GM12878 (cell line): ENCODE measurements around the gene GNAO1. TPM values are rescaled to one million over a fixed set of nuclear protein-coding genes. Genes with fewer than 3 reads are reported as not detected.

Experiments
- ATAC-seq: fragments of 200-7000 bp; cut with Tn5 transposase; 3 replicates; pipeline ENCODE4 v1.9.1; 2020; ENCODE audit warnings: mild to moderate bottlenecking, moderate library complexity
- BruUV-seq: library from RNA; stranded (reverse); fragments of 400-500 nt; replicated peaks from 2 replicates; lab custom pipeline; 2021; lab: Mats Ljungman, UMichigan
- CTCF ChIA-PET: fragments of 300-600 bp; sonication (Branson Sonifier 250); formaldehyde crosslinking; extraction: SDS; loops from one replicate; lab custom pipeline; 2021; ENCODE audit warnings: inconsistent platforms; lab: Yijun Ruan, JAX
- POLR2A ChIA-PET: fragments of 350-600 bp; formaldehyde crosslinking; extraction: SDS; loops from one replicate; lab custom pipeline; 2021; ENCODE audit warnings: inconsistent platforms; lab: Charles Lee
- RAD21 ChIA-PET: fragments of 300-600 bp; sonication (Branson Sonifier 250); formaldehyde crosslinking; loops from one replicate; lab custom pipeline; 2023; ENCODE audit warnings: antibody characterized with exemption; ENCODE audit not compliant: unreplicated experiment; lab: Charles Lee
- SMC1A ChIA-PET: fragments of 300-600 bp; sonication (Branson Sonifier 250); formaldehyde crosslinking; loops from one replicate; lab custom pipeline; 2023; ENCODE audit not compliant: unreplicated experiment, uncharacterized antibody; lab: Charles Lee
- DNase-seq: peaks from one replicate; pipeline ENCODE4 v3.0.0-alpha.2; 2011; ENCODE audit warnings: low read depth, low spot score
- FAIRE-seq: peaks from 3 replicates; lab custom pipeline; 2011; peaks lifted over from hg19 to GRCh38; lab: Jason Lieb, UNC
- H2AFZ ChIP-seq: 2 replicates; pipeline ENCODE4 v1.6.0; 2011; ENCODE audit warnings: low read depth, low read length, control low read depth; ENCODE audit not compliant: control insufficient read depth
- H3K27ac ChIP-seq: 2 replicates; pipeline ENCODE4 v1.5.1; 2011; ENCODE audit warnings: control low read depth; ENCODE audit not compliant: control insufficient read depth, insufficient read depth
- H3K27me3 ChIP-seq, 2 experiments: replicated peaks in 1 of 2; 2 replicates each; pipeline versions ENCODE4 v1.6.0 to v1.6.1; 2011; ENCODE audit warnings: low read length in 1 of 2; ENCODE audit not compliant: control insufficient read depth in 2 of 2, insufficient read depth in 2 of 2
- H3K36me3 ChIP-seq, 2 experiments: 2 replicates each; pipeline ENCODE4 v1.5.1; 2011; ENCODE audit warnings: low read length in 1 of 2; ENCODE audit not compliant: control insufficient read depth in 2 of 2, insufficient read depth in 2 of 2
- H3K4me1 ChIP-seq: 2 replicates; pipeline ENCODE4 v1.6.1; 2011; ENCODE audit warnings: mild to moderate bottlenecking, low read length, moderate library complexity, mixed read lengths; ENCODE audit not compliant: control insufficient read depth, insufficient read depth
- H3K4me2 ChIP-seq: 2 replicates; pipeline ENCODE4 v1.6.0; 2011; ENCODE audit warnings: control low read depth; ENCODE audit not compliant: control insufficient read depth, insufficient read depth
- H3K4me3 ChIP-seq: fragments of 200-600 bp; sonication (generic); 2 replicates; pipeline ENCODE4 v1.5.1; 2016
- H3K79me2 ChIP-seq: 2 replicates; pipeline ENCODE4 v1.6.0; 2011; ENCODE audit warnings: low read length; ENCODE audit not compliant: control insufficient read depth, insufficient read depth
- H3K9ac ChIP-seq: 2 replicates; pipeline ENCODE4 v1.8.0; 2011; ENCODE audit warnings: low read length, control low read depth, mixed read lengths; ENCODE audit not compliant: control insufficient read depth, insufficient read depth
- H3K9me3 ChIP-seq: replicated peaks from 3 replicates; pipeline ENCODE4 v1.5.1; 2011; ENCODE audit warnings: mild to moderate bottlenecking, low read length; ENCODE audit not compliant: control insufficient read depth, insufficient read depth
- H4K20me1 ChIP-seq: 2 replicates; pipeline ENCODE4 v1.6.0; 2011; ENCODE audit not compliant: control insufficient read depth, insufficient read depth
- CHD4 ChIP-seq: fragments of 200-600 bp; sonication (generic); IDR thresholded peaks from 2 replicates; pipeline ENCODE4 v1.6.1; 2016; ENCODE audit warnings: mild to moderate bottlenecking
- DPF2 ChIP-seq: fragments of 450-650 bp; IDR thresholded peaks from 2 replicates; pipeline ENCODE4 v1.6.1; 2017; ENCODE audit warnings: mild to moderate bottlenecking
- EP300 ChIP-seq, 2 experiments: fragments of 150-350 bp in 1 of 2; IDR thresholded peaks; 2 replicates each; pipeline ENCODE4 v1.6.1; 2011 to 2012; ENCODE audit warnings: low read depth in 2 of 2, low read length in 2 of 2, borderline replicate concordance in 1 of 2, improper control_type of control experiment in 1 of 2, inconsistent platforms in 1 of 2; ENCODE audit not compliant: control insufficient read depth in 1 of 2
- ESRRA ChIP-seq: IDR thresholded peaks from 2 replicates; pipeline ENCODE4 v1.6.1; 2012; ENCODE audit warnings: mild to moderate bottlenecking, low read length, improper control_type of control experiment
- FOS ChIP-seq: IDR thresholded peaks from 3 replicates; pipeline ENCODE4 v1.6.1; 2011; ENCODE audit warnings: borderline replicate concordance; ENCODE audit not compliant: insufficient read length; ENCODE audit errors: extremely low read depth
- HDAC2 ChIP-seq: fragments of 200-600 bp; sonication (generic); IDR thresholded peaks from 2 replicates; pipeline ENCODE4 v1.6.1; 2017
- KAT2A ChIP-seq: conservative IDR thresholded peaks from 2 replicates; pipeline ENCODE4 v1.6.1; 2011; ENCODE audit warnings: low read depth, low read length; ENCODE audit not compliant: control insufficient read depth
- NBN ChIP-seq: fragments of 450-650 bp; IDR thresholded peaks from 2 replicates; pipeline ENCODE4 v1.6.1; 2016
- RELA ChIP-seq: fragments of 450-650 bp; IDR thresholded peaks from 2 replicates; pipeline ENCODE4 v1.8.0; 2014; ENCODE audit warnings: borderline replicate concordance; ENCODE audit not compliant: partially characterized antibody
- SMAD5 ChIP-seq: IDR thresholded peaks from 2 replicates; pipeline ENCODE4 v1.6.1; 2016; ENCODE audit warnings: antibody characterized with exemption, low read depth
- SP1 ChIP-seq: IDR thresholded peaks from one replicate; pipeline ENCODE4 v1.6.1; 2011; ENCODE audit warnings: low read depth, low read length
- SREBF2 ChIP-seq: IDR thresholded peaks from 2 replicates; pipeline ENCODE4 v1.6.1; 2012; ENCODE audit warnings: mild to moderate bottlenecking, low read length
- SRF ChIP-seq, 2 experiments: IDR thresholded peaks; 2 replicates each; pipeline ENCODE4 v1.6.1; 2011; ENCODE audit warnings: low read depth in 2 of 2, low read length in 2 of 2, mild to moderate bottlenecking in 1 of 2, moderate library complexity in 1 of 2
- SUZ12 ChIP-seq: fragments of 200-600 bp; sonication (generic); IDR thresholded peaks from one replicate; pipeline ENCODE4 v1.6.1; 2018; ENCODE audit warnings: antibody characterized with exemption, mild to moderate bottlenecking; ENCODE audit not compliant: unreplicated experiment
- WGBS: methylation state at CpG from one replicate; pipeline ENCODE4 v1.1.6; 2016; ENCODE audit warnings: low lambda C conversion rate; ENCODE audit not compliant: insufficient replicate concordance, insufficient coverage; ENCODE audit errors: missing lambda C conversion rate; 5-methylcytosine and 5-hydroxymethylcytosine counted together
- in situ Hi-C: fragments of 300-500 bp; cut with MboI; formaldehyde crosslinking; loops from 9 replicates; pipeline ENCODE4 v1.14.3; 2018; ENCODE audit warnings: mixed read lengths
- intact Hi-C: fragments of 100-400 bp; cut with micrococcal nuclease; formaldehyde crosslinking; loops from one replicate; pipeline ENCODE4 v1.14.2; 2022; ENCODE audit not compliant: unreplicated experiment
- polyA plus RNA-seq, 11 experiments: library from polyadenylated mRNA; depleted of rRNA in 4 of 11; unstranded in 6 of 11; stranded (reverse) in 5 of 11; fragments of >200 nt; fragmentation: Nextera tagmentation in 4 of 11; fragmentation: Illumina TruSeq in 1 of 11; extraction: Ambion mirVana in 4 of 11; extraction: Trizol in 1 of 11; gene quantifications; 1 replicate in 1 of 11; 2 replicates in 10 of 11; pipeline versions ENCODE4 v1.2.1 to v1.2.3, GENCODE V29; 2011 to 2016; ENCODE audit warnings: inconsistent platforms in 2 of 11, missing spikeins in 2 of 11, low read depth in 1 of 11
- total RNA-seq, 4 experiments: library from RNA; depleted of rRNA in 3 of 4; stranded (reverse); fragments of >200 nt in 3 of 4; fragmentation: Illumina TruSeq in 1 of 4; extraction: Trizol in 1 of 4; gene quantifications; 2 replicates each; pipeline versions ENCODE4 v1.2.1 to v1.2.3, GENCODE V29; 2013 to 2021
- TF ChIP-seq, protein P1 (sequence below): fragments of 450-650 bp; IDR thresholded peaks from 2 replicates; pipeline ENCODE4 v1.6.1; 2017; ENCODE audit warnings: mild to moderate bottlenecking
- TF ChIP-seq, protein P2 (sequence below), 3 experiments: IDR thresholded peaks in 2 of 3; conservative IDR thresholded peaks in 1 of 3; 2 replicates each; pipeline ENCODE4 v1.5.1; 2011; ENCODE audit warnings: low read depth in 3 of 3, low read length in 3 of 3, mild to moderate bottlenecking in 3 of 3, control low read depth in 2 of 3, moderate library complexity in 2 of 3, inconsistent platforms in 1 of 3, mixed read lengths in 1 of 3; ENCODE audit not compliant: control insufficient read depth in 2 of 3, insufficient read depth in 1 of 3; ENCODE audit errors: extremely low read depth in 1 of 3
- TF ChIP-seq, protein P3 (sequence below): fragments of 450-650 bp; IDR thresholded peaks from 2 replicates; pipeline ENCODE4 v1.6.1; 2014; ENCODE audit warnings: mild to moderate bottlenecking
- TF ChIP-seq, protein P4 (sequence below): fragments of 450-650 bp; IDR thresholded peaks from 2 replicates; pipeline ENCODE4 v1.6.1; 2017; ENCODE audit warnings: borderline replicate concordance

The GNAO1 gene
- total and polyA plus RNA-seq, 10 of the 15 experiments (the other 5 are each of a cell fraction or from before 2014, with no cell fraction given), result 0.05 to 0.28 (median 0.14) TPM; not detected in 6

DNA sequence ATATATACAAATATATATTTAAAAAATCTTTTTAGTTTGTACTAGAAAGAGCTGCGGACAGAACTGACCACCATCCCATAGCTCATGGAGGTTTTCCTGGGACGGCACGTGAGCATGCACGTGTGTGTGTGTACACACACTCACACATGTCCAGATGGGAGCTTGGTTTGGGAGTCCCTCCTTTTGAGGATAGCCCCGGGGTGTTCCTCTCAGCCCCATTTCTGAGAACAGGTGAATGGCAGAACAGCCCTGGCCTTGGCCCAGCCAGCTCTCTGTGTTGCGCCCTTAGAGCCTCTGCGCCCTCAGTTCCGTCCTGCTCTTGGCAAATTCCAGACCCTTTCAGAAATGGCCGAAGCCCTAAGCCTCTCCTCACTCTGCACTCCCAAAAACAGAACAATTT lies 163.9 kb downstream of the GNAO1 start:
- H3K4me2 ChIP-seq, result no peak overlapping the region
- FAIRE-seq (no peak), DNase-seq (no peak), ATAC-seq (no peak)
- ChIA-PET RAD21 (no interaction called here), CTCF (interaction anchor here (1.1 to 3.5 kb wide), 5 partner anchors 13 to 413 kb away, joined by 3 to 32 read pairs (median 5); no protein-coding TSS in a partner anchor), POLR2A (no interaction called here), SMC1A (interaction anchor here (0.6 to 2.3 kb wide), 3 partner anchors 23 to 890 kb away, joined by 3 to 7 read pairs (median 4); no protein-coding TSS in a partner anchor)
- in situ Hi-C loops (no loop called here), intact Hi-C loops (no loop called here)
- H3K9ac ChIP-seq, result no peak overlapping the region
- H4K20me1 ChIP-seq, result no peaks in the 10 kb centered on the region
- H3K27ac ChIP-seq, result no peak overlapping the region
- BruUV-seq, result no TSS peak
- H3K9me3 ChIP-seq, result no peaks in the 10 kb centered on the region
- no peak overlapping the region for H3K4me3 ChIP-seq
- no peaks in the 10 kb centered on the region for H3K79me2 ChIP-seq
- H3K4me1 ChIP-seq, result peaks cover 12% of the 10 kb centered on the region
- no peaks in the 10 kb centered on the region for H3K36me3 ChIP-seq
- no peaks in the 10 kb centered on the region for H3K27me3 ChIP-seq
- 92% methylated on average over 9 of the region's 9 CpGs for WGBS
- H2AFZ ChIP-seq, result no peak overlapping the region
- TF ChIP-seq EP300 (IDR thresholded peaks at IDR 0.05; ENCODE audit: borderline replicate concordance in 1 of 2, control insufficient read depth in 1 of 2, low read depth in 2 of 2, low read length in 2 of 2) (no peak), DPF2 (no peak), SMAD5 (no peak), HDAC2 (no peak), SRF (IDR thresholded peaks at IDR 0.05; ENCODE audit: low read depth in 2 of 2, low read length in 2 of 2) (no peak), NBN (no peak), KAT2A (no peak), SP1 (no peak), RELA (no peak), CHD4 (no peak), SREBF2 (no peak), ESRRA (no peak), FOS (no peak), SUZ12 (no peak)
- TF ChIP-seq, protein P1, sequence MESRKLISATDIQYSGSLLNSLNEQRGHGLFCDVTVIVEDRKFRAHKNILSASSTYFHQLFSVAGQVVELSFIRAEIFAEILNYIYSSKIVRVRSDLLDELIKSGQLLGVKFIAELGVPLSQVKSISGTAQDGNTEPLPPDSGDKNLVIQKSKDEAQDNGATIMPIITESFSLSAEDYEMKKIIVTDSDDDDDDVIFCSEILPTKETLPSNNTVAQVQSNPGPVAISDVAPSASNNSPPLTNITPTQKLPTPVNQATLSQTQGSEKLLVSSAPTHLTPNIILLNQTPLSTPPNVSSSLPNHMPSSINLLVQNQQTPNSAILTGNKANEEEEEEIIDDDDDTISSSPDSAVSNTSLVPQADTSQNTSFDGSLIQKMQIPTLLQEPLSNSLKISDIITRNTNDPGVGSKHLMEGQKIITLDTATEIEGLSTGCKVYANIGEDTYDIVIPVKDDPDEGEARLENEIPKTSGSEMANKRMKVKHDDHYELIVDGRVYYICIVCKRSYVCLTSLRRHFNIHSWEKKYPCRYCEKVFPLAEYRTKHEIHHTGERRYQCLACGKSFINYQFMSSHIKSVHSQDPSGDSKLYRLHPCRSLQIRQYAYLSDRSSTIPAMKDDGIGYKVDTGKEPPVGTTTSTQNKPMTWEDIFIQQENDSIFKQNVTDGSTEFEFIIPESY, result no peak
- TF ChIP-seq, protein P2, sequence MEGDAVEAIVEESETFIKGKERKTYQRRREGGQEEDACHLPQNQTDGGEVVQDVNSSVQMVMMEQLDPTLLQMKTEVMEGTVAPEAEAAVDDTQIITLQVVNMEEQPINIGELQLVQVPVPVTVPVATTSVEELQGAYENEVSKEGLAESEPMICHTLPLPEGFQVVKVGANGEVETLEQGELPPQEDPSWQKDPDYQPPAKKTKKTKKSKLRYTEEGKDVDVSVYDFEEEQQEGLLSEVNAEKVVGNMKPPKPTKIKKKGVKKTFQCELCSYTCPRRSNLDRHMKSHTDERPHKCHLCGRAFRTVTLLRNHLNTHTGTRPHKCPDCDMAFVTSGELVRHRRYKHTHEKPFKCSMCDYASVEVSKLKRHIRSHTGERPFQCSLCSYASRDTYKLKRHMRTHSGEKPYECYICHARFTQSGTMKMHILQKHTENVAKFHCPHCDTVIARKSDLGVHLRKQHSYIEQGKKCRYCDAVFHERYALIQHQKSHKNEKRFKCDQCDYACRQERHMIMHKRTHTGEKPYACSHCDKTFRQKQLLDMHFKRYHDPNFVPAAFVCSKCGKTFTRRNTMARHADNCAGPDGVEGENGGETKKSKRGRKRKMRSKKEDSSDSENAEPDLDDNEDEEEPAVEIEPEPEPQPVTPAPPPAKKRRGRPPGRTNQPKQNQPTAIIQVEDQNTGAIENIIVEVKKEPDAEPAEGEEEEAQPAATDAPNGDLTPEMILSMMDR (IDR thresholded peaks at IDR 0.05 in 2 of 3, conservative IDR thresholded peaks at IDR 0.05 in 1 of 3; ENCODE audit: control insufficient read depth in 2 of 3, extremely low read depth in 1 of 3, insufficient read depth in 1 of 3, low read depth in 3 of 3, low read length in 3 of 3), result no peak
- TF ChIP-seq, protein P3, sequence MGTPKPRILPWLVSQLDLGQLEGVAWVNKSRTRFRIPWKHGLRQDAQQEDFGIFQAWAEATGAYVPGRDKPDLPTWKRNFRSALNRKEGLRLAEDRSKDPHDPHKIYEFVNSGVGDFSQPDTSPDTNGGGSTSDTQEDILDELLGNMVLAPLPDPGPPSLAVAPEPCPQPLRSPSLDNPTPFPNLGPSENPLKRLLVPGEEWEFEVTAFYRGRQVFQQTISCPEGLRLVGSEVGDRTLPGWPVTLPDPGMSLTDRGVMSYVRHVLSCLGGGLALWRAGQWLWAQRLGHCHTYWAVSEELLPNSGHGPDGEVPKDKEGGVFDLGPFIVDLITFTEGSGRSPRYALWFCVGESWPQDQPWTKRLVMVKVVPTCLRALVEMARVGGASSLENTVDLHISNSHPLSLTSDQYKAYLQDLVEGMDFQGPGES, result no peak
- TF ChIP-seq, protein P4, sequence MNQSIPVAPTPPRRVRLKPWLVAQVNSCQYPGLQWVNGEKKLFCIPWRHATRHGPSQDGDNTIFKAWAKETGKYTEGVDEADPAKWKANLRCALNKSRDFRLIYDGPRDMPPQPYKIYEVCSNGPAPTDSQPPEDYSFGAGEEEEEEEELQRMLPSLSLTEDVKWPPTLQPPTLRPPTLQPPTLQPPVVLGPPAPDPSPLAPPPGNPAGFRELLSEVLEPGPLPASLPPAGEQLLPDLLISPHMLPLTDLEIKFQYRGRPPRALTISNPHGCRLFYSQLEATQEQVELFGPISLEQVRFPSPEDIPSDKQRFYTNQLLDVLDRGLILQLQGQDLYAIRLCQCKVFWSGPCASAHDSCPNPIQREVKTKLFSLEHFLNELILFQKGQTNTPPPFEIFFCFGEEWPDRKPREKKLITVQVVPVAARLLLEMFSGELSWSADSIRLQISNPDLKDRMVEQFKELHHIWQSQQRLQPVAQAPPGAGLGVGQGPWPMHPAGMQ, result no peak
